ENCODE results near the gene CLTB. TPM values are rescaled to one million over a fixed set of nuclear protein-coding genes. Genes with fewer than 3 reads are reported as not detected.

The CLTB gene
- total and polyA plus RNA-seq, 10 of the 15 experiments (the other 5 are each of a cell fraction or from before 2014, with no cell fraction given), result 1.6 to 52.8 (median 36.9) TPM

GRCh38 chr5:176361437-176362232 lies 54.7 kb downstream of the CLTB start, which contains the start of gene KIAA1191 (continued):
- TF ChIP-seq MXI1 (IDR thresholded peaks at IDR 0.05; ENCODE audit: low read depth, low read length), result peak; percentile 53
- no peak for TF ChIP-seq SREBF2 (IDR thresholded peaks at IDR 0.05; ENCODE audit: low read length)
- TF ChIP-seq MYC (IDR thresholded peaks at IDR 0.05; ENCODE audit: insufficient read depth, insufficient read length, insufficient replicate concordance, low read length, severe bottlenecking), result no peak
- TF ChIP-seq MAX (IDR thresholded peaks at IDR 0.05; ENCODE audit: low read depth, low read length), result peak; percentile 13; the same call in 1 of the 2 replicates
- peak; percentile 51; the same call in 1 of the 2 replicates for TF ChIP-seq PAX5 (IDR thresholded peaks at IDR 0.05; ENCODE audit: borderline replicate concordance, low read depth, low read length)
- TF ChIP-seq EED (IDR thresholded peaks at IDR 0.05; ENCODE audit: low read depth), result peak; percentile 20; the same call in 1 of the 2 replicates
- TF ChIP-seq, protein P1, sequence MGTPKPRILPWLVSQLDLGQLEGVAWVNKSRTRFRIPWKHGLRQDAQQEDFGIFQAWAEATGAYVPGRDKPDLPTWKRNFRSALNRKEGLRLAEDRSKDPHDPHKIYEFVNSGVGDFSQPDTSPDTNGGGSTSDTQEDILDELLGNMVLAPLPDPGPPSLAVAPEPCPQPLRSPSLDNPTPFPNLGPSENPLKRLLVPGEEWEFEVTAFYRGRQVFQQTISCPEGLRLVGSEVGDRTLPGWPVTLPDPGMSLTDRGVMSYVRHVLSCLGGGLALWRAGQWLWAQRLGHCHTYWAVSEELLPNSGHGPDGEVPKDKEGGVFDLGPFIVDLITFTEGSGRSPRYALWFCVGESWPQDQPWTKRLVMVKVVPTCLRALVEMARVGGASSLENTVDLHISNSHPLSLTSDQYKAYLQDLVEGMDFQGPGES (IDR thresholded peaks at IDR 0.05), result no peak
- TF ChIP-seq CHD4 (IDR thresholded peaks at IDR 0.05), result no peak
- no peak for TF ChIP-seq ASH2L (IDR thresholded peaks at IDR 0.05; ENCODE audit: borderline replicate concordance, low read depth)
- TF ChIP-seq RUNX3 (IDR thresholded peaks at IDR 0.05; ENCODE audit: low read length), result peak; percentile 73
- peak; percentile 93 for TF ChIP-seq MEF2B (IDR thresholded peaks at IDR 0.05; ENCODE audit: partially characterized antibody, poor library complexity, severe bottlenecking)
- peak; percentile 89 for TF ChIP-seq BACH1 (IDR thresholded peaks at IDR 0.05; ENCODE audit: borderline replicate concordance)
- peak; percentile 71 for TF ChIP-seq TAF1 (IDR thresholded peaks at IDR 0.05; ENCODE audit: borderline replicate concordance, low read depth, low read length)
- TF ChIP-seq, protein P2, sequence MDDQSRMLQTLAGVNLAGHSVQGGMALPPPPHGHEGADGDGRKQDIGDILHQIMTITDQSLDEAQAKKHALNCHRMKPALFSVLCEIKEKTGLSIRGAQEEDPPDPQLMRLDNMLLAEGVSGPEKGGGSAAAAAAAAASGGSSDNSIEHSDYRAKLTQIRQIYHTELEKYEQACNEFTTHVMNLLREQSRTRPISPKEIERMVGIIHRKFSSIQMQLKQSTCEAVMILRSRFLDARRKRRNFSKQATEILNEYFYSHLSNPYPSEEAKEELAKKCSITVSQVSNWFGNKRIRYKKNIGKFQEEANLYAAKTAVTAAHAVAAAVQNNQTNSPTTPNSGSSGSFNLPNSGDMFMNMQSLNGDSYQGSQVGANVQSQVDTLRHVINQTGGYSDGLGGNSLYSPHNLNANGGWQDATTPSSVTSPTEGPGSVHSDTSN (IDR thresholded peaks at IDR 0.05; ENCODE audit: insufficient replicate concordance, low read depth, low read length), result no peak
- TF ChIP-seq RBBP5 (conservative IDR thresholded peaks at IDR 0.05), result no peak
- peak; percentile 52; the same call in 1 of the 2 replicates for TF ChIP-seq ZBTB40 (IDR thresholded peaks at IDR 0.05; ENCODE audit: borderline replicate concordance)
- TF ChIP-seq SMARCA5 (IDR thresholded peaks at IDR 0.05), result peak; percentile 90
- TF ChIP-seq YY1 (IDR thresholded peaks at IDR 0.05; ENCODE audit: low read depth, low read length), result peak; percentile 58
- TF ChIP-seq MEF2A (IDR thresholded peaks at IDR 0.05; ENCODE audit: insufficient read depth, low read depth, low read length), result peak; percentile 42; the same call in 1 of the 2 replicates
- peak; percentile 99 for TF ChIP-seq CHD2 (IDR thresholded peaks at IDR 0.05; ENCODE audit: borderline replicate concordance, low read depth, low read length)
- TF ChIP-seq HCFC1 (IDR thresholded peaks at IDR 0.05; ENCODE audit: low read length), result peak; percentile 91
- TF ChIP-seq CEBPB (IDR thresholded peaks at IDR 0.05; ENCODE audit: borderline replicate concordance in 1 of 2, low read depth in 2 of 2, low read length in 2 of 2), result no peak
- TF ChIP-seq SREBF1 (IDR thresholded peaks at IDR 0.05; ENCODE audit: low read length), result 0 out of 2 replicates have a peak, but pooled peaks have one; percentile 14
- peak; percentile 65 for TF ChIP-seq KLF5 (IDR thresholded peaks at IDR 0.05; ENCODE audit: partially characterized antibody)
- TF ChIP-seq PML (IDR thresholded peaks at IDR 0.05; ENCODE audit: low read length), result peak; percentile 92

Measured in GM12878 (cell line).